ENCODE results near the gene BCL2L2. TPM values are rescaled to one million over a fixed set of nuclear protein-coding genes. Genes with fewer than 3 reads are reported as not detected.

Gene BCL2L2
- polyA plus RNA-seq, 1 of the 3 experiments (the other 2 are of a cell fraction) = 30.6 TPM

GRCh38 chr14:23286902-23287479 lies 19.6 kb upstream of the BCL2L2 start:
- POLR2A ChIA-PET = interaction anchor here (0.8 to 2.2 kb wide), 4 partner anchors 9 to 192 kb away, joined by 4 to 13 read pairs (median 6); partner anchors contain the start of genes ACIN1, C14orf119 and PABPN1
- Histone ChIP-seq H4K20me1 (ENCODE audit: insufficient read depth) (no peaks in the 10 kb centered on the region), H3K27me3 (ENCODE audit: insufficient read depth) (no peaks in the 10 kb centered on the region), H3K36me3 (replicated peaks in 1 of 2; ENCODE audit: control insufficient read depth in 1 of 2, insufficient read depth in 2 of 2, low read length in 1 of 2) (no peaks in the 10 kb centered on the region), H3K27ac (ENCODE audit: low read depth in 2 of 2, low read length in 1 of 2) (peak overlapping the region; percentile 86 to 92), H3K9me2 (no peaks in the 10 kb centered on the region), H3K79me2 (ENCODE audit: insufficient read depth) (peaks cover 20% of the 10 kb centered on the region; the same call in 1 of the 2 replicates), H3F3A (replicated peaks; ENCODE audit: insufficient read depth) (peaks cover 10% of the 10 kb centered on the region), H3K4me3 (ENCODE audit: low read depth in 2 of 2, low read length in 1 of 2) (peak overlapping the region; percentile 73 to 89), H3K4me1 (ENCODE audit: control insufficient read depth in 1 of 2, insufficient read depth in 2 of 2, low read depth in 1 of 2, low read length in 1 of 2) (peaks cover 8 to 10% of the 10 kb centered on the region in 2 experiments; a peak in 3 of 4 replicates), H3K9me3 (no peaks in the 10 kb centered on the region), H3K9ac (peak overlapping the region; percentile 74), H2AFZ (ENCODE audit: low read depth) (peak overlapping the region; percentile 87), H3K4me2 (peak overlapping the region; percentile 83)
- DNase-seq = no peak
- CTCF ChIA-PET = interaction anchor here (1.2 to 2.5 kb wide), 7 partner anchors 8 to 272 kb away, joined by 3 to 16 read pairs (median 5); partner anchors contain the start of gene PPP1R3E
- TF ChIP-seq PBX3 (IDR thresholded peaks at IDR 0.05) (no peak), EZH2phosphoT487 (IDR thresholded peaks at IDR 0.05; ENCODE audit: borderline replicate concordance, low read depth) (no peak), USF1 (IDR thresholded peaks at IDR 0.05; ENCODE audit: borderline replicate concordance, low read depth) (no peak)
- 70% methylated on average over 6 of the region's 6 CpGs for WGBS (ENCODE audit: low lambda C conversion rate)

- Histone ChIP-seq H3K27me3 (ENCODE audit: insufficient read depth) (no peaks in the 10 kb centered on the region), H3K9me2 (no peaks in the 10 kb centered on the region), H3K27ac (ENCODE audit: low read depth in 2 of 2, low read length in 1 of 2) (peak overlapping the region in 1 of 2 experiments; percentile 40; a peak in 1 of 4 replicates), H3K9ac (no peak overlapping the region), H3K4me3 (ENCODE audit: low read depth in 2 of 2, low read length in 1 of 2) (peak overlapping the region in 1 of 2 experiments; percentile 20; a peak in 1 of 4 replicates), H3K4me2 (no peak overlapping the region), H4K20me1 (ENCODE audit: insufficient read depth) (no peaks in the 10 kb centered on the region), H3K36me3 (replicated peaks in 1 of 2; ENCODE audit: control insufficient read depth in 1 of 2, insufficient read depth in 2 of 2, low read length in 1 of 2) (peaks cover 0 to 3% of the 10 kb centered on the region in 2 experiments), H2AFZ (ENCODE audit: low read depth) (no peak overlapping the region), H3K79me2 (ENCODE audit: insufficient read depth) (peaks cover 1% of the 10 kb centered on the region; the same call in 1 of the 2 replicates), H3F3A (replicated peaks; ENCODE audit: insufficient read depth) (peaks cover 7% of the 10 kb centered on the region), H3K4me1 (ENCODE audit: control insufficient read depth in 1 of 2, insufficient read depth in 2 of 2, low read depth in 1 of 2, low read length in 1 of 2) (peaks cover 4 to 11% of the 10 kb centered on the region in 2 experiments; a peak in 3 of 4 replicates), H3K9me3 (no peaks in the 10 kb centered on the region)
- ChIA-PET POLR2A (interaction anchor here (1.8 kb wide), 1 partner anchor 8 kb away, joined by 4 read pairs; no protein-coding TSS in a partner anchor), CTCF (interaction anchor here (0.6 to 4.1 kb wide), 24 partner anchors 8 to 237 kb away, joined by 3 to 21 read pairs (median 4); partner anchors contain the start of genes BCL2L2, CMTM5 and HOMEZ)
- DNase-seq = peak; percentile 54
- 36% methylated on average over 22 of the region's 24 CpGs for WGBS (ENCODE audit: low lambda C conversion rate)
- peak; percentile 90 for TF ChIP-seq CHD2 (IDR thresholded peaks at IDR 0.05; ENCODE audit: low read length, partially characterized antibody)
- TF ChIP-seq MXI1 (IDR thresholded peaks at IDR 0.05; ENCODE audit: low read depth, low read length) = 0 out of 2 replicates have a peak, but pooled peaks have one; percentile 35
- TF ChIP-seq RFX5 (IDR thresholded peaks at IDR 0.05; ENCODE audit: low read length) = peak; percentile 41; the same call in 1 of the 2 replicates
- TF ChIP-seq RAD21 (IDR thresholded peaks at IDR 0.05; ENCODE audit: low read length) = peak; percentile 52
- peak; percentile 62 for TF ChIP-seq GATA2 (CRISPR knock-in tag; IDR thresholded peaks at IDR 0.05)
- TF ChIP-seq PBX3 (IDR thresholded peaks at IDR 0.05) = no peak
- TF ChIP-seq EP300 (IDR thresholded peaks at IDR 0.05; ENCODE audit: borderline replicate concordance in 1 of 2, low read depth in 1 of 2, low read length in 1 of 2) = peak in 1 of 2 experiments; percentile 29; a peak in 1 of 4 replicates
- TF ChIP-seq SMC3 (IDR thresholded peaks at IDR 0.05; ENCODE audit: low read depth, low read length) = peak; percentile 51
- peak; percentile 55; the same call in 1 of the 2 replicates for TF ChIP-seq RCOR1 (IDR thresholded peaks at IDR 0.05; ENCODE audit: low read length)
- no peak for TF ChIP-seq NFIC (IDR thresholded peaks at IDR 0.05; ENCODE audit: borderline replicate concordance)
- no peak for TF ChIP-seq TEAD4 (IDR thresholded peaks at IDR 0.05; ENCODE audit: borderline replicate concordance, insufficient read depth)
- no peak for TF ChIP-seq ELF1 (IDR thresholded peaks at IDR 0.05)
- peak; percentile 94 for TF ChIP-seq CTCF (IDR thresholded peaks at IDR 0.05)
Measured at GRCh38 chr14:23294734-23295561, 11.7 kb upstream of the BCL2L2 start.
